Stomach (tissue), 4 donors: ENCODE data around the gene PRKN.

Experiments used
- EP300 ChIP-seq: sonication (generic); formaldehyde crosslinking; IDR thresholded peaks from one replicate; pipeline ENCODE4 v1.6.1; 2017; ENCODE audit warnings: antibody characterized with exemption
- POLR2A ChIP-seq, 4 donors: fragments of 450-650 bp; IDR thresholded peaks; one replicate each; pipeline ENCODE4 v1.6.1; 2016; ENCODE audit warnings: antibody characterized with exemption in 4 of 4, control low read depth in 2 of 4, mild to moderate bottlenecking in 1 of 4, moderate library complexity in 1 of 4
- POLR2AphosphoS5 ChIP-seq, 3 donors: sonication (generic); formaldehyde crosslinking; IDR thresholded peaks; one replicate each; pipeline ENCODE4 v1.6.1; 2016; ENCODE audit warnings: antibody characterized with exemption in 3 of 3
- TF ChIP-seq, protein P1 (sequence below), 7 experiments: fragments of 450-650 bp in 4 of 7; fragments of 200-600 bp in 3 of 7; sonication (generic) in 3 of 7; IDR thresholded peaks; one replicate each; pipeline ENCODE4 v1.5.1; 2016 to 2019; ENCODE audit warnings: antibody characterized with exemption in 7 of 7, control low read depth in 2 of 7, mild to moderate bottlenecking in 1 of 7

DNA sequence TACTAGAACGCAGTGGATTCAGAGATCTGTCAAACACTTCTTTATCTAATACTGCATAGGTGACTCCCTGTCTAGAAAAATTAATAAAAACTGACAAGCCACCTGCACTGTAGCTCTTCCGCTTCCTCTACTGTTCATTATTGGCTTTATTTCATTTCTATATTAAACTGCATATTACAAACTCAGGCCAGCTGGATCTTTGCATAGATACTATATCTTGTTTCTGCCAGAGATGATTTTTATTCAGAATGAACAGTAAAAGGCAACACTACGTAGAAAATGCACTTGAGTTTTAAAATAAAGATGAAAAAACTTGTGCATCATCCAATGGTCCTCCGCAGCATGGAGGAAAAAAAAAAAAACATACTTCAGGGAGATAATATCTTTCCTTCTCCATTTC lies 508.3 kb downstream of the PRKN start:
- TF ChIP-seq, protein P1, sequence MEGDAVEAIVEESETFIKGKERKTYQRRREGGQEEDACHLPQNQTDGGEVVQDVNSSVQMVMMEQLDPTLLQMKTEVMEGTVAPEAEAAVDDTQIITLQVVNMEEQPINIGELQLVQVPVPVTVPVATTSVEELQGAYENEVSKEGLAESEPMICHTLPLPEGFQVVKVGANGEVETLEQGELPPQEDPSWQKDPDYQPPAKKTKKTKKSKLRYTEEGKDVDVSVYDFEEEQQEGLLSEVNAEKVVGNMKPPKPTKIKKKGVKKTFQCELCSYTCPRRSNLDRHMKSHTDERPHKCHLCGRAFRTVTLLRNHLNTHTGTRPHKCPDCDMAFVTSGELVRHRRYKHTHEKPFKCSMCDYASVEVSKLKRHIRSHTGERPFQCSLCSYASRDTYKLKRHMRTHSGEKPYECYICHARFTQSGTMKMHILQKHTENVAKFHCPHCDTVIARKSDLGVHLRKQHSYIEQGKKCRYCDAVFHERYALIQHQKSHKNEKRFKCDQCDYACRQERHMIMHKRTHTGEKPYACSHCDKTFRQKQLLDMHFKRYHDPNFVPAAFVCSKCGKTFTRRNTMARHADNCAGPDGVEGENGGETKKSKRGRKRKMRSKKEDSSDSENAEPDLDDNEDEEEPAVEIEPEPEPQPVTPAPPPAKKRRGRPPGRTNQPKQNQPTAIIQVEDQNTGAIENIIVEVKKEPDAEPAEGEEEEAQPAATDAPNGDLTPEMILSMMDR (IDR thresholded peaks at IDR 0.05): no peak
- TF ChIP-seq POLR2AphosphoS5 (IDR thresholded peaks at IDR 0.05) (no peak), POLR2A (IDR thresholded peaks at IDR 0.05) (no peak), EP300 (no peak)
